K562 (cell line): Measurements from ENCODE around the gene TLE3. TPM values are rescaled to one million over a fixed set of nuclear protein-coding genes. Genes with fewer than 3 reads are reported as not detected.

Experiments
- ATAC-seq: fragments of 200-7000 bp; cut with Tn5 transposase; 3 replicates; pipeline ENCODE4 v1.9.1; 2020; ENCODE audit warnings: moderate library complexity
- BruUV-seq: library from RNA; stranded (reverse); fragments of 400-500 nt; replicated peaks from 2 replicates; lab custom pipeline; 2021; lab: Mats Ljungman, UMichigan
- CTCF ChIA-PET: fragments of 300-600 bp; formaldehyde crosslinking; extraction: SDS; loops from one replicate; lab custom pipeline; 2021; ENCODE audit warnings: low intra/inter-chr PET ratio; lab: Yijun Ruan, JAX
- POLR2A ChIA-PET: fragments of 300-600, 350-650 bp; sonication (Branson Sonifier 250); formaldehyde crosslinking; extraction: SDS; loops from one replicate; lab custom pipeline; 2021; ENCODE audit warnings: antibody characterized with exemption, inconsistent platforms; lab: Yijun Ruan, JAX
- DNase-seq, 4 experiments: peaks; one replicate each; pipeline versions ENCODE4 v3.0.0 to v3.0.0-alpha.2; 2011 to 2018; ENCODE audit warnings: low spot score in 3 of 4, mixed read lengths in 3 of 4; ENCODE audit errors: extremely low read depth in 1 of 4
- FAIRE-seq: peaks from 2 replicates; lab custom pipeline; 2011; peaks lifted over from hg19 to GRCh38; lab: Jason Lieb, UNC
- H2AFZ ChIP-seq: 2 replicates; pipeline ENCODE4 v1.6.0; 2011; ENCODE audit warnings: low read depth, low read length, control low read depth, inconsistent platforms
- H3K27ac ChIP-seq: fragments of 200-600 bp; 3 replicates; pipeline ENCODE4 v1.8.0; 2011; ENCODE audit warnings: low read depth, mild to moderate bottlenecking, control low read depth, inconsistent platforms, low read length, moderate library complexity, mixed read lengths; ENCODE audit errors: extremely low read depth
- H3K27me3 ChIP-seq, 2 experiments: fragments of 300-600 bp in 1 of 2; 2 replicates in 1 of 2; 3 replicates in 1 of 2; pipeline versions ENCODE4 v1.6.0 to v1.8.0; 2011; ENCODE audit warnings: inconsistent platforms in 2 of 2, low read length in 2 of 2, mild to moderate bottlenecking in 1 of 2, mixed read lengths in 1 of 2, moderate library complexity in 1 of 2; ENCODE audit not compliant: control insufficient read depth in 2 of 2, insufficient read depth in 2 of 2
- H3K36me3 ChIP-seq: fragments of 300-600 bp; 3 replicates; pipeline ENCODE4 v1.8.0; 2011; ENCODE audit warnings: mild to moderate bottlenecking, low read length, inconsistent platforms; ENCODE audit not compliant: control insufficient read depth, insufficient read depth
- H3K4me1 ChIP-seq, 2 experiments: fragments of 200-600 bp in 1 of 2; replicated peaks in 1 of 2; 2 replicates in 1 of 2; 3 replicates in 1 of 2; pipeline versions ENCODE4 v1.5.1 to v1.8.0; 2011; ENCODE audit warnings: inconsistent platforms in 2 of 2, low read length in 2 of 2, mild to moderate bottlenecking in 1 of 2, mixed read lengths in 1 of 2, moderate library complexity in 1 of 2; ENCODE audit not compliant: control insufficient read depth in 2 of 2, insufficient read depth in 2 of 2
- H3K4me2 ChIP-seq: 2 replicates; pipeline ENCODE4 v1.6.1; 2011; ENCODE audit warnings: low read length, control low read depth, inconsistent platforms, mixed read lengths; ENCODE audit not compliant: insufficient read depth
- H3K4me3 ChIP-seq: fragments of 200-600 bp; sonication (generic), shearing (Covaris generic); 2 replicates; pipeline ENCODE4 v1.5.1; 2016; ENCODE audit warnings: control low read depth, inconsistent platforms
- H3K79me2 ChIP-seq: fragments of 200-600 bp; 3 replicates; pipeline ENCODE4 v1.8.0; 2011; ENCODE audit warnings: low read length, inconsistent platforms; ENCODE audit not compliant: control insufficient read depth, insufficient read depth
- H3K9ac ChIP-seq, 2 experiments: 2 replicates each; pipeline versions ENCODE4 v1.6.0 to v1.6.1; 2011; ENCODE audit warnings: low read depth in 2 of 2, low read length in 2 of 2, control low read depth in 1 of 2, inconsistent platforms in 1 of 2, mild to moderate bottlenecking in 1 of 2, mixed read lengths in 1 of 2; ENCODE audit not compliant: insufficient read depth in 1 of 2
- H3K9me1 ChIP-seq: one replicate; pipeline ENCODE4 v1.6.0; 2011; ENCODE audit warnings: inconsistent platforms, mild to moderate bottlenecking, low read length, moderate library complexity; ENCODE audit not compliant: control insufficient read depth, insufficient read depth
- H3K9me3 ChIP-seq: replicated peaks from 2 replicates; pipeline ENCODE4 v1.5.1; 2011; ENCODE audit warnings: low read depth, low read length, inconsistent platforms; ENCODE audit not compliant: control insufficient read depth, insufficient read depth
- H4K20me1 ChIP-seq: replicated peaks from 2 replicates; pipeline ENCODE4 v1.6.1; 2011; ENCODE audit warnings: low read length, inconsistent platforms, mixed read lengths; ENCODE audit not compliant: control insufficient read depth, insufficient read depth
- LARP7 ChIP-seq: fragments of 450-650 bp; IDR thresholded peaks from 2 replicates; pipeline ENCODE4 v1.6.1; 2016
- MLX ChIP-seq, 2 experiments: fragments of 450-650 bp in 1 of 2; sonication (generic) in 1 of 2; formaldehyde crosslinking; conservative IDR thresholded peaks; 2 replicates each; pipeline versions ENCODE4 v1.4.0 to v1.8.1; 2020 to 2022; ENCODE audit warnings: mild to moderate bottlenecking in 1 of 2, missing genetic modification reagents in 1 of 2
- PML ChIP-seq: IDR thresholded peaks from 2 replicates; pipeline ENCODE4 v1.6.1; 2012; ENCODE audit warnings: low read length, inconsistent platforms
- PURB ChIP-seq: sonication (generic); formaldehyde crosslinking; IDR thresholded peaks from 2 replicates; pipeline ENCODE4 v1.9.0; 2021; ENCODE audit warnings: low read depth, mild to moderate bottlenecking, missing genetic modification reagents
- ZBTB8A ChIP-seq: fragments of 450-650 bp; IDR thresholded peaks from 2 replicates; pipeline ENCODE4 v1.6.1; 2018; ENCODE audit warnings: mild to moderate bottlenecking, moderate library complexity; ENCODE audit not compliant: partially characterized antibody
- ZBTB9 ChIP-seq: fragments of 450-650 bp; formaldehyde crosslinking; IDR thresholded peaks from 2 replicates; pipeline ENCODE4 v1.4.0; 2020; ENCODE audit warnings: mild to moderate bottlenecking, moderate library complexity
- ZNF134 ChIP-seq: fragments of 250-450 bp; sonication (Bioruptor Pico); conservative IDR thresholded peaks from 2 replicates; pipeline ENCODE4 v1.4.0; 2020
- ZNF347 ChIP-seq: fragments of 450-650 bp; formaldehyde crosslinking; IDR thresholded peaks from 2 replicates; pipeline ENCODE4 v1.4.0; 2020; ENCODE audit warnings: low read depth, mild to moderate bottlenecking, moderate library complexity
- ZNF586 ChIP-seq: fragments of 450-650 bp; formaldehyde crosslinking; conservative IDR thresholded peaks from 2 replicates; pipeline ENCODE4 v1.4.0; 2020; ENCODE audit warnings: mild to moderate bottlenecking, moderate library complexity
- WGBS: fragments of 100-300 bp; shearing (Covaris generic); methylation state at CpG from one replicate; pipeline ENCODE4 v1.1.6; 2016; ENCODE audit warnings: low coverage, mixed read lengths; ENCODE audit not compliant: insufficient coverage; ENCODE audit errors: missing lambda C conversion rate; 5-methylcytosine and 5-hydroxymethylcytosine counted together
- in situ Hi-C: fragments of 300-500 bp; cut with MboI; formaldehyde crosslinking; loops from 4 replicates; pipeline ENCODE4 v1.15.0; 2018; ENCODE audit warnings: inconsistent platforms, mixed read lengths
- intact Hi-C: fragments of 100-400 bp; cut with micrococcal nuclease; formaldehyde crosslinking; loops from 2 replicates; pipeline ENCODE4 v1.14.2; 2022
- polyA plus RNA-seq, 8 experiments: library from polyadenylated mRNA; depleted of rRNA in 4 of 8; stranded (reverse) in 5 of 8; unstranded in 3 of 8; fragments of >200 nt; fragmentation: Nextera tagmentation in 2 of 8; fragmentation: Illumina TruSeq in 1 of 8; extraction: Ambion mirVana in 2 of 8; extraction: Trizol in 1 of 8; gene quantifications; 2 replicates each; pipeline versions ENCODE4 v1.2.1 to v1.2.3, GENCODE V29; 2011 to 2014; ENCODE audit warnings: inconsistent platforms in 1 of 8, missing spikeins in 1 of 8
- total RNA-seq, 7 experiments: library from RNA; depleted of rRNA in 6 of 7; stranded (reverse); fragments of >200 nt in 6 of 7; fragmentation: Illumina TruSeq in 2 of 7; extraction: Trizol in 2 of 7; gene quantifications; 2 replicates each; pipeline versions ENCODE4 v1.2.1 to v1.2.3, GENCODE V29; 2011 to 2021; ENCODE audit warnings: low replicate concordance in 1 of 7

The TLE3 gene
- total and polyA plus RNA-seq, 9 of the 15 experiments (the other 6 are each of a cell fraction or from before 2014, with no cell fraction given), result 1.5 to 84.2 (median 14.1) TPM

GRCh38 chr15:70090436-70091296 is 7.1 kb downstream of the TLE3 start:
- in situ Hi-C loops (no loop called here), intact Hi-C loops (no loop called here)
- Histone ChIP-seq H3K4me3 (no peak overlapping the region), H3K9ac (no peak overlapping the region), H3K27me3 (no peaks in the 10 kb centered on the region), H3K9me1 (peaks cover 4% of the 10 kb centered on the region), H3K36me3 (peaks cover 88% of the 10 kb centered on the region), H2AFZ (no peak overlapping the region), H3K4me1 (peaks cover 52 to 92% of the 10 kb centered on the region in 2 experiments), H3K4me2 (no peak overlapping the region), H3K79me2 (peaks cover 94% of the 10 kb centered on the region), H3K9me3 (no peaks in the 10 kb centered on the region), H3K27ac (no peak overlapping the region; the same call in 2 of the 3 replicates), H4K20me1 (peaks cover 51% of the 10 kb centered on the region)
- no peak for TF ChIP-seq MLX (CRISPR knock-in tag; conservative IDR thresholded peaks at IDR 0.05)
- no peak for TF ChIP-seq ZBTB9 (CRISPR knock-in tag)
- TF ChIP-seq ZNF347 (CRISPR knock-in tag), result no peak
- TF ChIP-seq PML, result no peak
- TF ChIP-seq ZNF586 (CRISPR knock-in tag), result no peak
- TF ChIP-seq ZNF134 (CRISPR knock-in tag), result no peak
- TF ChIP-seq LARP7, result no peak
- TF ChIP-seq ZBTB8A, result no peak
- no peak for TF ChIP-seq PURB (CRISPR knock-in tag)
- FAIRE-seq (peak; percentile 19), DNase-seq (no peak), ATAC-seq (no peak)
- POLR2A ChIA-PET, result interaction anchor here (0.7 to 2.4 kb wide), 6 partner anchors 11 to 706 kb away, joined by 3 to 11 read pairs (median 4); no protein-coding TSS in a partner anchor
- CTCF ChIA-PET, result no interaction called here
- no TSS peak for BruUV-seq
- 63% methylated on average over 8 of the region's 8 CpGs for WGBS
